Loucy (cell line): ENCODE results near the gene PLEKHA6.

Source experiments
- H2AFZ ChIP-seq: fragments of 200-600 bp; sonication (generic); 2 replicates; pipeline ENCODE4 v1.6.0; 2016; ENCODE audit warnings: antibody characterized with exemption, mild to moderate bottlenecking, low read length, moderate library complexity
- H3F3A ChIP-seq: fragments of 200-600 bp; 2 replicates; pipeline ENCODE4 v1.6.0; 2016; ENCODE audit warnings: antibody characterized with exemption, low read depth, mild to moderate bottlenecking
- H3K27me3 ChIP-seq: fragments of 200-600 bp; sonication (generic); 2 replicates; pipeline ENCODE4 v1.6.1; 2014; ENCODE audit warnings: low read length, mild to moderate bottlenecking; ENCODE audit not compliant: insufficient read depth, poor library complexity, severe bottlenecking
- H3K36me3 ChIP-seq: fragments of 200-600 bp; sonication (generic); 2 replicates; pipeline ENCODE4 v1.6.1; 2016; ENCODE audit warnings: low read length; ENCODE audit not compliant: insufficient read depth
- H3K4me1 ChIP-seq: fragments of 200-600 bp; sonication (generic); 2 replicates; pipeline ENCODE4 v1.5.1; 2014; ENCODE audit warnings: low read length, mild to moderate bottlenecking; ENCODE audit not compliant: insufficient read depth, poor library complexity, severe bottlenecking
- H3K4me2 ChIP-seq: fragments of 200-600 bp; sonication (generic); 2 replicates; pipeline ENCODE4 v1.6.0; 2014; ENCODE audit warnings: antibody characterized with exemption, low read length, low read depth, mild to moderate bottlenecking; ENCODE audit not compliant: poor library complexity, severe bottlenecking
- H3K4me3 ChIP-seq: fragments of 200-600 bp; sonication (generic); 2 replicates; pipeline ENCODE4 v1.5.1; 2014; ENCODE audit warnings: low read length, mild to moderate bottlenecking, mixed read lengths; ENCODE audit not compliant: poor library complexity, severe bottlenecking
- H3K79me2 ChIP-seq: fragments of 200-600 bp; sonication (generic); 2 replicates; pipeline ENCODE4 v1.6.1; 2014; ENCODE audit warnings: low read length; ENCODE audit not compliant: insufficient read depth
- H3K9ac ChIP-seq: fragments of 200-600 bp; sonication (generic); 2 replicates; pipeline ENCODE4 v1.6.0; 2014; ENCODE audit warnings: mild to moderate bottlenecking, low read depth, low read length, moderate library complexity; ENCODE audit not compliant: poor library complexity, severe bottlenecking
- H3K9me2 ChIP-seq: fragments of 200-600 bp; sonication (generic); replicated peaks from 2 replicates; pipeline ENCODE4 v1.6.1; 2016; ENCODE audit warnings: low read depth, low read length, mixed read lengths
- H3K9me3 ChIP-seq: fragments of 200-600 bp; sonication (generic); 2 replicates; pipeline ENCODE4 v1.6.1; 2014; ENCODE audit warnings: mild to moderate bottlenecking, antibody characterized with exemption, low read length, low read depth; ENCODE audit not compliant: insufficient read depth
- H4K20me1 ChIP-seq: fragments of 200-600 bp; sonication (generic); 2 replicates; pipeline ENCODE4 v1.6.0; 2014; ENCODE audit warnings: antibody characterized with exemption, low read length, mild to moderate bottlenecking; ENCODE audit not compliant: insufficient read depth, poor library complexity, severe bottlenecking
- CTCF ChIP-seq: fragments of 200-600 bp; sonication (generic); conservative IDR thresholded peaks from 2 replicates; pipeline ENCODE4 v1.5.1; 2014; ENCODE audit warnings: mild to moderate bottlenecking, antibody characterized with exemption, low read length
- EZH2phosphoT487 ChIP-seq: fragments of 200-600 bp; IDR thresholded peaks from 2 replicates; pipeline ENCODE4 v1.6.1; 2018; ENCODE audit warnings: antibody characterized with exemption, mild to moderate bottlenecking, moderate library complexity, borderline replicate concordance

PLEKHA6 gene

GRCh38 chr1:204255966-204256365 is 103.8 kb downstream of the PLEKHA6 start:
- Histone ChIP-seq H3K79me2 (no peaks in the 10 kb centered on the region), H3K36me3 (no peaks in the 10 kb centered on the region), H3K9ac (no peak overlapping the region), H3K9me3 (no peaks in the 10 kb centered on the region), H3K4me3 (no peak overlapping the region), H3K27me3 (no peaks in the 10 kb centered on the region), H4K20me1 (no peaks in the 10 kb centered on the region), H3K9me2 (no peaks in the 10 kb centered on the region), H3K4me1 (peaks cover 4% of the 10 kb centered on the region), H2AFZ (no peak overlapping the region), H3K4me2 (no peak overlapping the region), H3F3A (no peaks in the 10 kb centered on the region)
- TF ChIP-seq CTCF, result no peak
- no peak for TF ChIP-seq EZH2phosphoT487

- no peaks in the 10 kb centered on the region for H3K27me3 ChIP-seq
- H3F3A ChIP-seq, result no peaks in the 10 kb centered on the region
- H3K4me3 ChIP-seq, result no peak overlapping the region
- H3K36me3 ChIP-seq, result no peaks in the 10 kb centered on the region
- no peak overlapping the region for H3K9ac ChIP-seq
- H3K9me3 ChIP-seq, result no peaks in the 10 kb centered on the region
- no peak overlapping the region for H2AFZ ChIP-seq
- no peak for TF ChIP-seq EZH2phosphoT487
- H3K4me2 ChIP-seq, result no peak overlapping the region
- peaks cover 4% of the 10 kb centered on the region for H3K4me1 ChIP-seq
- H3K9me2 ChIP-seq, result no peaks in the 10 kb centered on the region
- H4K20me1 ChIP-seq, result no peaks in the 10 kb centered on the region
- H3K79me2 ChIP-seq, result no peaks in the 10 kb centered on the region
These were observed 104.5 kb downstream of the PLEKHA6 start for GRCh38 chr1:204255225-204255624.

GRCh38 chr1:204254031-204254661 is 105.6 kb downstream of the PLEKHA6 start:
- Histone ChIP-seq H3K4me3 (no peak overlapping the region), H3K9me2 (no peaks in the 10 kb centered on the region), H3K4me2 (no peak overlapping the region), H3K9me3 (no peaks in the 10 kb centered on the region), H3K9ac (no peak overlapping the region), H4K20me1 (no peaks in the 10 kb centered on the region), H3F3A (no peaks in the 10 kb centered on the region), H3K79me2 (no peaks in the 10 kb centered on the region), H3K4me1 (peaks cover 4% of the 10 kb centered on the region), H3K27me3 (no peaks in the 10 kb centered on the region), H3K36me3 (no peaks in the 10 kb centered on the region), H2AFZ (no peak overlapping the region)
- TF ChIP-seq EZH2phosphoT487, result no peak
- no peak for TF ChIP-seq CTCF
